Raji (cell line): Measurements from ENCODE around the gene RIOK3.

Experiments
- POLR2A ChIP-seq: IDR thresholded peaks from 2 replicates; pipeline ENCODE4 v1.6.1; 2011; ENCODE audit warnings: low read depth, low read length, control low read depth; ENCODE audit not compliant: insufficient read depth

The RIOK3 gene, protein sequence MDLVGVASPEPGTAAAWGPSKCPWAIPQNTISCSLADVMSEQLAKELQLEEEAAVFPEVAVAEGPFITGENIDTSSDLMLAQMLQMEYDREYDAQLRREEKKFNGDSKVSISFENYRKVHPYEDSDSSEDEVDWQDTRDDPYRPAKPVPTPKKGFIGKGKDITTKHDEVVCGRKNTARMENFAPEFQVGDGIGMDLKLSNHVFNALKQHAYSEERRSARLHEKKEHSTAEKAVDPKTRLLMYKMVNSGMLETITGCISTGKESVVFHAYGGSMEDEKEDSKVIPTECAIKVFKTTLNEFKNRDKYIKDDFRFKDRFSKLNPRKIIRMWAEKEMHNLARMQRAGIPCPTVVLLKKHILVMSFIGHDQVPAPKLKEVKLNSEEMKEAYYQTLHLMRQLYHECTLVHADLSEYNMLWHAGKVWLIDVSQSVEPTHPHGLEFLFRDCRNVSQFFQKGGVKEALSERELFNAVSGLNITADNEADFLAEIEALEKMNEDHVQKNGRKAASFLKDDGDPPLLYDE

GRCh38 chr18:23452728-23453679 is at the start of gene RIOK3:
Gene RIOK3, plus strand, starts transcription at chr18:23453287. Its CDS starts 153 bp downstream, at chr18:23453440.
- peak; percentile 92 for TF ChIP-seq POLR2A

DNA sequence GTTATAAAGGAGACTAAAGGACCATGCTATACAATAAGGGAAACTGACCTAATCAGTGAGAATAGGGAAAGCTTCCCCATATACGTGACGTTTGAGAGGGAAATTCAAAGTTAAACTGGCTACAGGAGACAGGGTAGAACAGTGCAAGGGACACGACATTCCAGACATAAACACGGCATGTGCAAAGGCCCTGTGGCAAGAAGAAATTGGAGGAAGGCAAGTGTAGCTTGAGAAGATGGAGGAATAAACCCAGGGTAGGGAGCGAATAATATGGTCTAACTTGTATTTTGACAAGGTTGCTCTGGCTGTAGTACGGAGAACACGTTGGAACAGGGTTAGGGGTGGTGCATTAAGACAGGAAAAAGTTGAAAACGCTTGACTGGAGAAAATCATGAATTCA is 49.8 kb upstream of the RIOK3 start:
- TF ChIP-seq POLR2A: no peak

DNA sequence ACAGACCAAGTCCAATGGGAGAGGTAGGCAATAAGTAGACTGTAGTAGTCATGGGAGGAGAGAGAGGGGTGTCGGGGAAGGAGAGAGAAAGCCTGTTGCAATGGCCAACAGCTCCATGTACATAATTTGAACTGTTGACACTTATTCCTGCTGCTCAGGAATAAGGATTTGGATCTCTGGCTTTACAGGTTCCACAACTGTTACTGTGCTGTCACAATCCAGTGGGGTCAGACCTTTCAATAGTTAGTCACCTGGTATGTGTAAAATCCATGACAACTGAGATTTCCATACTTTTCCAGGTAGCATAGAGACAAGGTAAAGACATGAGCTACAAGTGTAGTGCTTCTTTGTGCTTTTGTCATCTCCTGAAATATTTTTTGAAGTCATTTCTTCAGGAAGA is 47.5 kb upstream of the RIOK3 start:
- TF ChIP-seq POLR2A: no peak

DNA sequence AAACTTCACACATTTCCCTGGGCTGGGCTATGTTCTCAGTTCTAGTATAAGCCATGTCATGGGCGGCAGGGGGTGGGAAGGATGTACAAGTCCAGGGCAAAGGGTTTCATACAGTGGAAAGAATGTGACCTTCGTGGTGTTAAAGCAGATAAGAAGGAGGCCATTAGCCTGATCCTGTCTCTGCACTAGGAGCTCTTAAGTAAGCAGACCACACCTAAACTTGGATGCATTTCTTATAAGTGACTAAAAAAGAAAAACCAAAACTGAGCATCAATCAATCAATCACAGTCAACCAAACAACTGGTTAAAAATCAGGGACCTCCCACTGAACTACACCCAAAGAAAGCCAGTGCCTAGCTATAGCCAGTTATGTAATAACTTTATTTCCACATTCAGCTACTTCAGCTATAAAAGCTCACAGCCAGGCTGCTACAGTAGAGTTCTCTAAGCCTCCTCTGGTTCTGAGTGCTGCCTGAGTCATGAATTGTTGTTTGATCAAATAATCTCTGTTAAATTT is 46.8 kb upstream of the RIOK3 start:
- TF ChIP-seq POLR2A: no peak

DNA sequence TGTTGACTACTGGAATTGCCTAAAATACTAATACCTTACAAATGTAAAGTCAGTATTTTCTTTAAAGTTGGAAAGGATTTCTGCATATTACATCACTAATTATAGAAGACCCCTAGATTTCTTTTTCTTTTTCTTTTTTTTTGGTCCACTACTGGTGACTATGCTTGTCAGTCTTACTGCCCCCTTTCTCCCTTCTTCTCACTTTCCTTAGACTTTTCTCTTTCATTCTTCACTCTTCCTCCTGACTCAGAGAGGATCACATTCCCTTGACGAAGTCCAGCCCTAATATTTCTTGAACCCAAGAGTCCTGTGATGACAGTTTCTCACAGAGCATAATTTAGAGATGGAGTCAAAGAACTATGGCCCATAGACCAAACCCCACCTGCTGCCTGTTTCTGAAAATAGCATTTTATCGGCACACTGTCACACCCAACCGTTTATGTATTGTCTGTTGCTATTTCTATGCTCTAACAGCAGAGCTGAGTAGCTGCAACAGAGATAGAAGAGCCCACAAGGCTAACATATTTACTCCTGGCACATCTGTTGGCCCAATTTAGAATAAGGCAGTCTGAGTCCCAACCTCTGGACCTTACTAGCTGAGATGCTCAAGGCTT is 40.6 kb upstream of the RIOK3 start:
- TF ChIP-seq POLR2A: no peak

DNA sequence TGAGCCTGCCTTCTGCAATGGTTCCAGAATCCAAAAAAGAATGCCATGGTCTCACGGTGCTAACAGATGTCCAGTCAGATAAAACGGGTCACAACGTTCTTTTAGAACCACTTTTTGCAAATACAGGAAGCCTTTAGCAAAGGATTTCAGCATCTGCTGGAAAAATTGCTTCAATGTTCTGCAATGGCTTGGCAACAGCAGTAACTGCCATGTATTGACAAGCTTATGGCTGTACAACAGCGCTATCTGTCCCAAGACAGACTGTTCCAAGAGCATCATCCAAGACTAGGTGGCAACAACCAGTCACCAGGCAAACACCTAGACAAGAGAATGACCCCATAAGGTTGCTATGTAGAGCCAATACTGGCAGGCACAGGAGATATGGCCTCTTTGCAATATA is 37.6 kb upstream of the RIOK3 start:
- no peak for TF ChIP-seq POLR2A

- TF ChIP-seq POLR2A: no peak
Observed at GRCh38 chr18:23416298-23416697, 36.8 kb upstream of the RIOK3 start.

GRCh38 chr18:23421277-23421676 is 31.8 kb upstream of the RIOK3 start:
- TF ChIP-seq POLR2A: no peak

GRCh38 chr18:23422751-23423418 is 30.2 kb upstream of the RIOK3 start:
- TF ChIP-seq POLR2A: no peak

- no peak for TF ChIP-seq POLR2A
Observed at GRCh38 chr18:23424616-23425015, 28.5 kb upstream of the RIOK3 start.

DNA sequence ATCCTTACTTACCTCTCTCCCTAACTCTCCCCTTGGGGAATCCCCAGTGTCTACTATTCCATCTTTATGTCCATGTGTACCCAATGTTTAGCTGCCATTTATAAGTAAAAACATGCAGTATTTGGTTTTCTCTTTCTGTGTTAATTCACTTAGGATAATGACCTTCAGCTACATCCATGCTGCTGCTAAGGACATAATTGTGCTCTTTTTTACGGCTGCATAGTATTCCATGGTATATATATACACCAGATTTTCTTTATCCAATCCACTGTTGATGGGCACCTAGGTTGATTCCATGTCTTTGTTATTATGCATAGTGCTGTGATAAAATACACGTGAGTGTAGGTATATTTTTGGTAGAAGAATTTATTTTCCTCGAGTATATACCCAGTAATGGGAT is 24.3 kb upstream of the RIOK3 start:
- TF ChIP-seq POLR2A: no peak

- no peak for TF ChIP-seq POLR2A
Observed at GRCh38 chr18:23433360-23433759, 19.7 kb upstream of the RIOK3 start.

- TF ChIP-seq POLR2A: peak; percentile 83
Observed at GRCh38 chr18:23437357-23438045, 15.6 kb upstream of the RIOK3 start.

- no peak for TF ChIP-seq POLR2A
Observed at GRCh38 chr18:23438046-23438377, 15.1 kb upstream of the RIOK3 start.
